A673 (cell line): ENCODE measurements around the gene FAAP100. TPM values are rescaled to one million over a fixed set of nuclear protein-coding genes. Genes with fewer than 3 reads are reported as not detected.

Experiments
- BruUV-seq: library from RNA; stranded (reverse); fragments of 400-500 nt; replicated peaks from 2 replicates; lab custom pipeline; 2021; lab: Mats Ljungman, UMichigan
- CTCF ChIA-PET: fragments of 300-600 bp; sonication (Branson Sonifier 250); formaldehyde crosslinking; loops from one replicate; lab custom pipeline; 2022; ENCODE audit warnings: antibody characterized with exemption; lab: Charles Lee
- POLR2A ChIA-PET: fragments of 300-600 bp; sonication (Branson Sonifier 250); formaldehyde crosslinking; loops from one replicate; lab custom pipeline; 2022; ENCODE audit warnings: antibody characterized with exemption; ENCODE audit not compliant: low non-redundant PET; lab: Charles Lee
- DNase-seq: peaks from one replicate; pipeline ENCODE4 v3.0.0-alpha.2; 2015; ENCODE audit warnings: low spot score
- H3K27ac ChIP-seq: fragments of 200-600 bp; sonication (generic); 2 replicates; pipeline ENCODE4 v1.5.1; 2016; ENCODE audit warnings: mixed run types, low read depth, mild to moderate bottlenecking, mixed read lengths, antibody characterized with exemption, low read length; ENCODE audit not compliant: poor library complexity, severe bottlenecking
- H3K27me3 ChIP-seq: fragments of 200-600 bp; sonication (generic); replicated peaks from 2 replicates; pipeline ENCODE4 v1.6.1; 2017; ENCODE audit warnings: mixed run types, low read depth, mild to moderate bottlenecking, mixed read lengths, antibody characterized with exemption, low read length; ENCODE audit not compliant: insufficient read depth, poor library complexity
- H3K36me3 ChIP-seq: fragments of 200-600 bp; sonication (generic); 2 replicates; pipeline ENCODE4 v1.6.1; 2016; ENCODE audit warnings: mixed run types, mild to moderate bottlenecking, mixed read lengths, antibody characterized with exemption, low read length; ENCODE audit not compliant: insufficient read depth, poor library complexity, severe bottlenecking
- H3K4me1 ChIP-seq: fragments of 200-600 bp; sonication (generic); 2 replicates; pipeline ENCODE4 v1.6.1; 2017; ENCODE audit warnings: mixed run types, mild to moderate bottlenecking, mixed read lengths, antibody characterized with exemption, low read length; ENCODE audit not compliant: insufficient read depth, poor library complexity, severe bottlenecking
- H3K4me3 ChIP-seq: fragments of 200-600 bp; sonication (generic); 2 replicates; pipeline ENCODE4 v1.5.1; 2016; ENCODE audit warnings: low read depth, mixed run types, mild to moderate bottlenecking, mixed read lengths, low read length; ENCODE audit not compliant: poor library complexity, severe bottlenecking
- H3K9me3 ChIP-seq: fragments of 200-600 bp; sonication (generic); 2 replicates; pipeline ENCODE4 v1.6.1; 2016; ENCODE audit warnings: mixed run types, low read depth, mild to moderate bottlenecking, mixed read lengths, antibody characterized with exemption, low read length; ENCODE audit not compliant: poor library complexity, severe bottlenecking
- EZH2 ChIP-seq: fragments of 200-600 bp; sonication (generic); IDR thresholded peaks from 2 replicates; pipeline ENCODE4 v1.6.1; 2017; ENCODE audit warnings: borderline replicate concordance, low read depth, mild to moderate bottlenecking, mixed read lengths, antibody characterized with exemption, low read length; ENCODE audit not compliant: poor library complexity, severe bottlenecking
- intact Hi-C: fragments of 100-400 bp; cut with micrococcal nuclease; formaldehyde crosslinking; loops from one replicate; pipeline ENCODE4 v1.10.0; 2022; ENCODE audit not compliant: unreplicated experiment
- total RNA-seq: library from RNA; stranded (reverse); gene quantifications from 2 replicates; pipeline ENCODE4 v1.2.3, GENCODE V29; 2021
- TF ChIP-seq, protein P1 (sequence below): fragments of 300-800, 200-600 bp; sonication (generic); conservative IDR thresholded peaks from 2 replicates; pipeline ENCODE4 v1.5.1; 2017; ENCODE audit warnings: low read depth, mild to moderate bottlenecking, antibody characterized with exemption, low read length, moderate library complexity, mixed read lengths

FAAP100 gene
- total RNA-seq, 1 experiment from 2014 or later: 49.4 TPM

DNA sequence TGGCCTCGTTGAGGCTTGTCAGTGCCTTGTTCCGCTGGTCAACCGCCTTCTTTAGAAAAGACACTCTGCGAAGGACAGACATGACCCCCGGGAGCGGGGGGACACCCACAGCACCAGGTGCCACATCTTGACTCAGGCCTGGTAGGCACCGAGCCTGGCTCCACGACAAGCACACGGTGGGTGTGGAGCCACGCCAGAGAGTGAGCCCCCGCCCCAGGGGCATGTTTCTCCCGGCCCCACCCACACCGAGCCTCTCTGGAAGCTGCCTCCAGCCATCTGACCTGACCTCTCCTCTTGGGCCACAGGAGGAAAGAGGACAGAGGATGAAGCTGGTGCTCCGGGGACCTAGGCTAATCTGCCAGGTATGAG, 4.6 kb downstream of the FAAP100 start:
- no TSS peak for BruUV-seq
- POLR2A ChIA-PET: no interaction called here
- Histone ChIP-seq H3K36me3 (peaks cover 54% of the 10 kb centered on the region), H3K27me3 (no peaks in the 10 kb centered on the region), H3K4me1 (no peaks in the 10 kb centered on the region), H3K4me3 (no peak overlapping the region), H3K27ac (no peak overlapping the region), H3K9me3 (no peaks in the 10 kb centered on the region)
- TF ChIP-seq, protein P1, sequence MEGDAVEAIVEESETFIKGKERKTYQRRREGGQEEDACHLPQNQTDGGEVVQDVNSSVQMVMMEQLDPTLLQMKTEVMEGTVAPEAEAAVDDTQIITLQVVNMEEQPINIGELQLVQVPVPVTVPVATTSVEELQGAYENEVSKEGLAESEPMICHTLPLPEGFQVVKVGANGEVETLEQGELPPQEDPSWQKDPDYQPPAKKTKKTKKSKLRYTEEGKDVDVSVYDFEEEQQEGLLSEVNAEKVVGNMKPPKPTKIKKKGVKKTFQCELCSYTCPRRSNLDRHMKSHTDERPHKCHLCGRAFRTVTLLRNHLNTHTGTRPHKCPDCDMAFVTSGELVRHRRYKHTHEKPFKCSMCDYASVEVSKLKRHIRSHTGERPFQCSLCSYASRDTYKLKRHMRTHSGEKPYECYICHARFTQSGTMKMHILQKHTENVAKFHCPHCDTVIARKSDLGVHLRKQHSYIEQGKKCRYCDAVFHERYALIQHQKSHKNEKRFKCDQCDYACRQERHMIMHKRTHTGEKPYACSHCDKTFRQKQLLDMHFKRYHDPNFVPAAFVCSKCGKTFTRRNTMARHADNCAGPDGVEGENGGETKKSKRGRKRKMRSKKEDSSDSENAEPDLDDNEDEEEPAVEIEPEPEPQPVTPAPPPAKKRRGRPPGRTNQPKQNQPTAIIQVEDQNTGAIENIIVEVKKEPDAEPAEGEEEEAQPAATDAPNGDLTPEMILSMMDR: no peak
- TF ChIP-seq EZH2: no peak
- CTCF ChIA-PET: no interaction called here
- DNase-seq: no peak
- intact Hi-C loops: no loop called here

DNA sequence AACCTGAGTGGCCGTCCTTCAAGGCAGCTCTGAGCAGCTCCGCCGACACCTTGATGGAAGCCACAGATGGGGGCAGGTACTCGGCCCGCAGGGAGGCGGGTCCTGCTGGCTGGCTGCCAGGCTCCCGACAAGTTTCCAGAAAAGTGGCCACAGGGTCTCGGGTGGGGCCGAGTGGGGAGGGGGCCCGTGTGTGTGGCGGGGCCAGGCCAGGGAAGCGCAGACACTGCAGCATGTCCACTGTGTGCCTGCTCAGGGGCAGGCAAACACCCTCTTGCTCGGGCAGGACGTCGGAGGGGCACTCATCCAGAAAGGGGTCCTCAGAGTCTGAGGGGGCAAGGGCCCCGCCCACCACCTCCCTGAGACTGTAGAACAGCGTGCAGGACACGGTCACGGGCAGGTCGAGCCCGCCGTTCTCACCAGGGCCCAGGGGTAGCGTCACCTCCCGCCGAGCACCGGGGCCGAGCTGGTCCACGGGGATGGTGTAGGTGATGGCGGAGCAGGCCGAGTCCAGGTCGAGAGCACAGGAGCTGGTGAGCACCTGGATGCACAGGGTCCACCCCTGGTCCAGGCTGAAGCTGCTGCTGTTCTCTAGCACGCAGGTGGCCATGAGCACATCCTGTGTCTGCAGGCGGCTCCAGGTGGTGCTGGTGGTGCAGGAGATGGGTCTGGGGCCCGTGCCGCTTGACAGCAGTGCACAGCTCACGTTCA, 5.1 kb downstream of the FAAP100 start:
- TF ChIP-seq, protein P1: no peak
- no peak for TF ChIP-seq EZH2
- no peaks in the 10 kb centered on the region for H3K9me3 ChIP-seq
- no peaks in the 10 kb centered on the region for H3K4me1 ChIP-seq
- no TSS peak for BruUV-seq
- H3K27me3 ChIP-seq: no peaks in the 10 kb centered on the region
- peaks cover 54% of the 10 kb centered on the region for H3K36me3 ChIP-seq
- DNase-seq: no peak
- ChIA-PET POLR2A (no interaction called here), CTCF (no interaction called here)
- H3K27ac ChIP-seq: no peak overlapping the region
- H3K4me3 ChIP-seq: no peak overlapping the region
- intact Hi-C loops: no loop called here

DNA sequence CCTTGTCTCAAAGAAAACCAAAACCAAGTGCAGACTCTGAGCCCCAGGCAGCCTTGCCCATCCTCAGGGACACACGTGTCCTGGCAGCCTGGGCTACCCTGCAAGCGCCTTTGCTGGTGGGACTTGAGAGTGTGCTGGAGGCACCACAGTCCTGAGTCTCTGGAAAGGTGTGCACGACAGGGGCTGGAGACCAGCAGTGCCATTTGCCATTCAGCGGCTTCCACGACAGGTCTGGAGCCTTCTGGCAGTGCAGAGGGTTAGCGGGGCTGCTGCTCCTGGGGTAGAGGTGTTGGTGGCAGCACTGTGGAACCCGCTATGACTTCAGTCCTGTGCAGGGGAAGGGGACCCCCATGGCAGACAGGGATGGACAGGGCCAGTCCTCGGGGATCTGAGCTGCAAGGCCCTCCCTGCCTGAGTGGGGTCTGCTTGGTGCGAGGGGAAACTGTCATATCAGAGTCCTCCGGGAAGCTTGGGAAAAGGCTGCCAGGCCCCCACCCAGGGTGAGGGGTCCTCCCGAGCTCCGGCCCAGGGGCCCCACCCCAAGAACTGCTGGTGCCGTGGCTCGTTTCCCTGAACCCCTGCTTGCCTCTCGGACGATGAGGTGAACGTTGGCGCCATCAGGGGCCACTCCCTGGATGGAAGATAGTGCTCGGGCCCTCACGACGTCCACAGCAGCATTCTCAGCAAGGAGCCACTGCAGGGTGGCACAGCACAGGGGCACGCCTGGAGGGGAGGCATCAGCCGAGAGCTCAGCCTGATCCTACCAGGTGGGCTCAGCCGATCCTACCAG, 6.8 kb downstream of the FAAP100 start:
- TF ChIP-seq, protein P1: no peak
- TF ChIP-seq EZH2: no peak
- POLR2A ChIA-PET: no interaction called here
- CTCF ChIA-PET: no interaction called here
- H3K36me3 ChIP-seq: peaks cover 52% of the 10 kb centered on the region
- DNase-seq: no peak
- H3K9me3 ChIP-seq: no peaks in the 10 kb centered on the region
- H3K4me1 ChIP-seq: no peaks in the 10 kb centered on the region
- H3K27me3 ChIP-seq: no peaks in the 10 kb centered on the region
- BruUV-seq: no TSS peak
- H3K27ac ChIP-seq: no peak overlapping the region
- no peak overlapping the region for H3K4me3 ChIP-seq
- intact Hi-C loops: no loop called here
